BE2C (cell line): Measurements from ENCODE around the gene MZF1.
A peak's percentile ranks its signal among the peaks of the same experiment; 100 is the strongest.
"Not testable (repeated sequence)": the region's sequence is repeated elsewhere in the genome, so short reads cannot be mapped to it uniquely, and the experiment has no call there.

Source experiments
- DNase-seq: peaks from one replicate; pipeline ENCODE4 v3.0.0-alpha.2; 2020
- H3K27me3 ChIP-seq: fragments of 250-450 bp; sonication (Bioruptor Pico); 2 replicates; pipeline ENCODE4 v1.5.1; 2020; ENCODE audit warnings: mild to moderate bottlenecking
- H3K36me3 ChIP-seq: fragments of 250-450 bp; sonication (Bioruptor Pico); 2 replicates; pipeline ENCODE4 v1.5.1; 2020; ENCODE audit warnings: mild to moderate bottlenecking
- H3K4me1 ChIP-seq: fragments of 250-450 bp; sonication (Bioruptor Pico); 2 replicates; pipeline ENCODE4 v1.5.1; 2020
- H3K4me3 ChIP-seq: 2 replicates; pipeline ENCODE4 v1.5.1; 2011; ENCODE audit warnings: low read depth, low read length
- H3K9me3 ChIP-seq: fragments of 250-450 bp; sonication (Bioruptor Pico); 2 replicates; pipeline ENCODE4 v1.5.1; 2020
- CTCF ChIP-seq: IDR thresholded peaks from 2 replicates; pipeline ENCODE4 v1.5.1; 2012; ENCODE audit warnings: mild to moderate bottlenecking, low read depth, low read length

Gene MZF1

GRCh38 chr19:58584498-58585441, 11.6 kb upstream of the MZF1 start:
- no peak for DNase-seq
- Histone ChIP-seq H3K36me3 (peaks cover 16% of the 10 kb centered on the region), H3K4me1 (no peaks in the 10 kb centered on the region), H3K27me3 (no peaks in the 10 kb centered on the region), H3K4me3 (no peak overlapping the region), H3K9me3 (no peaks in the 10 kb centered on the region)
- no peak for TF ChIP-seq CTCF

- no peaks in the 10 kb centered on the region for H3K9me3 ChIP-seq
- no peaks in the 10 kb centered on the region for H3K27me3 ChIP-seq
- peaks cover 16% of the 10 kb centered on the region for H3K36me3 ChIP-seq
- no peak for DNase-seq
- TF ChIP-seq CTCF: no peak
- no peaks in the 10 kb centered on the region for H3K4me1 ChIP-seq
- H3K4me3 ChIP-seq: no peak overlapping the region
Observed at GRCh38 chr19:58582985-58583384, 9.8 kb upstream of the MZF1 start.

- Histone ChIP-seq H3K36me3 (peaks cover 16% of the 10 kb centered on the region), H3K27me3 (no peaks in the 10 kb centered on the region), H3K4me3 (no peak overlapping the region), H3K9me3 (no peaks in the 10 kb centered on the region), H3K4me1 (no peaks in the 10 kb centered on the region)
- TF ChIP-seq CTCF: peak; percentile 21; the same call in 1 of the 2 replicates
- no peak for DNase-seq
Observed at GRCh38 chr19:58581227-58582141, 8.3 kb upstream of the MZF1 start.

GRCh38 chr19:58579473-58580142, 6.5 kb upstream of the MZF1 start:
- H3K9me3 ChIP-seq: no peaks in the 10 kb centered on the region
- peaks cover 16% of the 10 kb centered on the region for H3K36me3 ChIP-seq
- no peak for TF ChIP-seq CTCF
- no peak overlapping the region for H3K4me3 ChIP-seq
- no peaks in the 10 kb centered on the region for H3K27me3 ChIP-seq
- no peak for DNase-seq
- no peaks in the 10 kb centered on the region for H3K4me1 ChIP-seq

- no peak for DNase-seq
- TF ChIP-seq CTCF: no peak
- no peaks in the 10 kb centered on the region for H3K4me1 ChIP-seq
- no peaks in the 10 kb centered on the region for H3K27me3 ChIP-seq
- H3K36me3 ChIP-seq: peaks cover 13% of the 10 kb centered on the region
- no peaks in the 10 kb centered on the region for H3K9me3 ChIP-seq
- H3K4me3 ChIP-seq: no peak overlapping the region
Observed at GRCh38 chr19:58578012-58578925, 5.1 kb upstream of the MZF1 start.

GRCh38 chr19:58577581-58577980, 4.4 kb upstream of the MZF1 start:
- not testable (repeated sequence) for H3K4me1 ChIP-seq, DNase-seq, H3K36me3 ChIP-seq

More at GRCh38 chr19:58577581-58577980, 4.4 kb upstream of the MZF1 start:
- H3K4me3 ChIP-seq, H3K9me3 ChIP-seq, H3K27me3 ChIP-seq: not testable (repeated sequence)
